NCI-H1694 treated with DMSO at 0.1 percent for 48 hours (cell line): ENCODE data around the gene C3orf52.

Experiments
- DNase-seq: peaks from one replicate; lab custom pipeline; 2025; lab: John Stamatoyannopoulos, UW

Gene C3orf52

DNA sequence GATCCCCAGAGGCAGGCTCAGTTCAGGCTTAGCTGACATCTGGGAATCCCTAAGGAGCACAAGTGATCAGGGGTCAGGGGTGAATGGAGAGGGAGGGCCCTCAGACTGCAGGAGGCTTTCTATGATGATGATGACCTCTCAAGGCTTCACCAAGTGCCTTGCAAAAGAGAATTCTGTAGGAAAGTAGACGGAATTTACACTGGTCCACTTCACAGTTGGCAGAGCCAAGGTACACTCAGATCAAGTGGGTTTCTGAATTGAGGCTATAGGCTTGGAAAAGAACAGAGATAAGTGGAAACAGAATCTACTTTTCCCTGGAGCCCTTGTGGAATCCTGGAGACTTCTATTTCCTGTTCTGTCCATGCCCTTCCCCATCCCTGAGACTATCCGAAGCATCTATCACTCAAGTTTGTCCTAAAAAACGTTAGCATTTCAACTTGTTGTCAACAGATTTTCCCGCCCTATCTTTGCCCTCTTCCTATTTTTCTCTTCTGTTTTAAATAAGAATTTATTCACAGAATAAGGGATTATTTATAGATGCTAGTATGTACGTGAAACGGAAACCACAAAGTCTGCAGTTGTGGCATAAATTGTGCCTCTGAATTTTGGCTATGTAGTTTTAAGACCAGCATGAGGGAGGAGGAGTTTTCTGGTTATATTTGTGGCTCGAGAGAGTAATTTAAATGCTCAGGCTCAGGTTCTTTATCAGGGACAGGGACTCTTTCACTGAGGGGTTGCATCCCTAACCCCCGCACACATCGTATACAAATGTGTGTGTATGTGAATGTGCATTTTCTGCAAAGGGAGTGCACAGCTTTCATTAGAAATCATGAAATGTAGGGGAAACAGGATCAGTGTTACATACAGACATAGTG is 34.0 kb downstream of the C3orf52 start:
- DNase-seq: no peak

DNA sequence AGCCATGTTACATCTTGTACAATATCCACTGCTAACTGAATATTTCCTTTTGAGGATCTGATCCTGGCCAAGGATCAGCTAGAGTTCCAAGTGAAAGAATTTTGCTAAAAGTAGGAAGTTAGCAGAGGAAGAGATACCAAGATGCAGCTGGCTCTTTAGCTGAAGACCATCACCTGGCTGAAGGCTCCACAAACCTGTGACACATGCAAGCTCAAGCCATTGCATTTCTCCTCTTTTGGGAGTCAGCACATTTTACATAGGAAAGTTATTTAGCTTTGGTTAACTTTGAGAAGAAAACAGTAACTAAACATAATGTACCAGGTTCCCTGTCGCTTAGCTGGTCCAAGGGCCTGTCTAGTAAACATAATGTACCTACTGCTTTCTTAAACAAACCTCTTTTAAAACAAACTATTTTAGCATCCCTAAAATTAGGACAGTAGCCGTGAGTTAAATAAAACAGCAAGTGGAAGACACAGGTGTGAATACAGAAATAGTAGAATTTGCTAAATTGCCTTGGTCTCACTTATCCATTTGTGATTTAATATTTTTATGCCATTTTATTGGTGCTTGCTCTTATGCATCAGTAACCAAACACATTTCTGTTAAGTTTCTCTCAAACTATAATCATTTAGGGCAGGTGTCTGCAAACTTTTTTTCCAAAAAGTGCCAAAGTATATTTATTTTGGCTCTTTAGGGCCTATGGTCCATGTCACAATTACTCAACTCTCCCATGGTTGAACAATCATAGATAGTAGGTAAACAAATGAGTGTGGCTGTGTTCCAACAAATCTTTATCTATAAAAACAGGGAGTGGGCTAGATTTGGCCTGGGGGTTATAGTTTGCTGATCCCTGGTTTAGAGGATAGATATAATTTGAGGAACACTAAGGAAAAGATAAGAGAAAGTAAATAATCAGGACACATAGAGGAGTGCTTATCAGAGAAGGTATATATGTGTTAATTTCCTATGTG is 35.7 kb downstream of the C3orf52 start:
- DNase-seq: no peak

DNA sequence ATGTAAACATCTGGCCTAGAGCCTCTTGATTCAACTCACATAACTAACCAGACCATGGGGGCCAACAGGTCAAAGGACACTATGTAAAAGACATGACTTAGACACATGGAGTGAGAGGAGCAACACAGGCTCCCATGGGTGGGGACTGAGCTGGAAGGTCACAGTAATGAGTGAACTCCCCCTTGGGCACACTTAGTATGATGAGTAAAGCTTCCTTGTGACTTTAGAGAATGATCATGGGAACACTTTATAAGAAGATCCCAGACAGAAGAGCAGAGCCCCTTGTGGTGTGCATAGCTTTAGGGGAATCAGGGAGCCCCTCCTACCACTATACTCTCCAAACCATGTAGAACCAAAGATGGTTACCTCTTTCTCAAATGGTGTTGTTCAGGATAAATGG is 36.7 kb downstream of the C3orf52 start:
- DNase-seq: no peak

DNA sequence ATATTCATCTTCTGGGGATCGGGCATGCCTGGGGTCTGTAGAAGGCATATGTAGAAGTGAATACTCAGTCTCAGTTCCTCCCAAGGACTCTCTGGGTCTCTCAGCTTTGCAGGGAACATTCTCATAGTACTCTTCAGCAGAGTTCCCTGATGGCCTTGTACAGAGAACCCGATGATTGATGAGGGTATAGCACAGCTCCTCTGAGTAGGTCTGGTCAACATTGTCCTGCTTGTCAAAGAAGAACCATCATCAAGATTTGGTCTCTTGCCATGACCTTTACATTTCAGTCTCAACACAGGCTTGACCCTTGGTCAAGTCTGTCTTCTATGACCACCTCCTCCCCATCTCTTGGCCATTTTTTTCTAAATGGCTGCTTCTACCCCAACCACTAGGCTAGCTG is 37.4 kb downstream of the C3orf52 start:
- DNase-seq: no peak

DNA sequence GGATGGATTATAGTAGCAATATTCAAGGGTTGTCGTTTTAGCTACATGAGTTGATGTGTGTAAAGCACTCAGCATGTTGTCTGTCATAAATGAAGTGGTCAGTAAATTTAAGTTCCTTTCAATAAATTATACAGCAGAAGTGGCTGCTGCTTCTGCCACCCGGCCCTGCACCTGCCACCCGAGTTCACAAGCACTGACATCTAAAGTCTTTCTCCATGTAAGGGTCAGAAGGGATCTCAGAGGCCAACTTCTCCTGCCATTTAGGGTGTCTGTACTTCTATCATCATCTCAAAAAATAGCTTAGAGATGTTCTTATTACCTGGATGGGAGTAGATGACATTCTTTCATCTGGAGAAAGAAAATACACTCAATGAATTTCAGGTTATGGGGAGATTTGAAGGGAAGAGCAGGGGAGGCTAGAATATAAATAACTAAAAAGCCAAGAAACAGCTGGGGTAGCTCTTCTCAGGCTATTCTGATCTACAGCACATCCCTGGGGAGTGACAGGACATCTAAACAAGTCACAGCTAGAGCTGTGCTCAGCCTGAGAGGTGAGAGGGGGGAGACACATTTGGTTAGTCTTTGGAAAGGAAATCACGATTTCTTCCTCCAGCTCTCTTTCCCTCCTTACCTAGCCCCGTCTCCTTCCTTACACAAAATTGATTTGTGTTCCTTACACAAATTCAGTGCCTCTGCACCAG is 38.9 kb downstream of the C3orf52 start:
- no peak for DNase-seq

DNA sequence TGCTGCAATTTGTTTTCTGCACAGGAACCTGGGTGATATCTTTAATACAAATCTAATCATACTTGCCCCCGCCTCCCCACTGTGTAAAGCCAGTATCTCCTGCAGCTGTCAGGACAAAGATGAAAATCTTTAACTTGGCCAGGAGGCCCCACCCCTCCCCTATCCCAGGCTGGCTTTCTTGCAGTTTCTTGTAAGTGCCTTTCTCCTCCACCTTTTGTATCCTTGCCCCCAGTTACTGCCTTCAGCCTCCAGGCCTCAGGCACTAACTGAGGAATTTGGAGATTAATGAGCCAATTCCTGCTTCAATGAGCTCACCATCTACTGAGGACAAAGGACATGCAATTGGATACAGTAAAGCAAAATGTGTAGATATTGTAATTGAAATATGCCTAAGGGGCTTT is 40.3 kb downstream of the C3orf52 start:
- DNase-seq: no peak

DNA sequence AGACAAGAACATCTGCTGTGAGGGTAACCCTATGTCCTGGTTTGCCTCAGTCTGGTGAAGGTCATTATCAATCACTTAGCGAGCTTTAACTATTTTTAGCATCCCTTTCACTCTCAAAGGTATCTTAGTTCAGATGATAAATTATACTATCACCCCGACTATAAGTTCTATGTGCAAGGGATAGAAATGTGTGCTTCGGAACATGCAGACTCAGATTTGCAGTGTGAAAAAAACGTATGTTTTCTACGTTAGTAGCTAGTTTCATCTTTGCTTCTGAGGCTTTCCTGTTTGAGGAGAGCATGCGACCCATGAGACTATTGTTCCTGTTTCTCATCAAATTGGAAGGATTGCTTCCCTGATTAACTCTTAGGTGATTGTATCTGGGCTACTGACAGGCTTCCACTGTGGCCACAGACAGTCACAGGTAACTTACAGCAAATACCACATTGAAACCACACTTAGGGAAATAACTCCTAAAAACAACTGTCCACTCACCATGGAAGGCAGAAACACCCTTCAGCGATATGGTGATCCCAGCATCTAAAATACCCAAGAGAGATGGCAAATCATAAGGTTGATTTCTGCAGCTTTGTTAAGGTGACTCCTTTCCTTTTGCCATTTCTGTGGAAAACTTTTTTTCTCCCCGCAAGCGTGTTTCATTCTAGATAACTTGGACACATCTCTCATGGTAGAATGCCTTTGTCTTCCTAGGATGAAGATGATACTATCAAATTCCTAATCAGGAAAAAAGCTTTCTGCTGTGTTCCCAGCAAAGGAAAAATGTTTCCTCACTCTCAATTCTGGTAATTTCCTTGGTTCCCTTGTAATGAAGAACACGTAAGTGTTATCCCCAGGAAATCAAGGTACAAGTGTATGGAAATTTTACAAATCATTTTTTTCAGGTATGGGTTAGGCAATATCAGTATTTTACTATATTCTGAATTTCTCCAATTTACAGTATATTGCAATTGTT is 41.6 kb downstream of the C3orf52 start:
- no peak for DNase-seq

DNA sequence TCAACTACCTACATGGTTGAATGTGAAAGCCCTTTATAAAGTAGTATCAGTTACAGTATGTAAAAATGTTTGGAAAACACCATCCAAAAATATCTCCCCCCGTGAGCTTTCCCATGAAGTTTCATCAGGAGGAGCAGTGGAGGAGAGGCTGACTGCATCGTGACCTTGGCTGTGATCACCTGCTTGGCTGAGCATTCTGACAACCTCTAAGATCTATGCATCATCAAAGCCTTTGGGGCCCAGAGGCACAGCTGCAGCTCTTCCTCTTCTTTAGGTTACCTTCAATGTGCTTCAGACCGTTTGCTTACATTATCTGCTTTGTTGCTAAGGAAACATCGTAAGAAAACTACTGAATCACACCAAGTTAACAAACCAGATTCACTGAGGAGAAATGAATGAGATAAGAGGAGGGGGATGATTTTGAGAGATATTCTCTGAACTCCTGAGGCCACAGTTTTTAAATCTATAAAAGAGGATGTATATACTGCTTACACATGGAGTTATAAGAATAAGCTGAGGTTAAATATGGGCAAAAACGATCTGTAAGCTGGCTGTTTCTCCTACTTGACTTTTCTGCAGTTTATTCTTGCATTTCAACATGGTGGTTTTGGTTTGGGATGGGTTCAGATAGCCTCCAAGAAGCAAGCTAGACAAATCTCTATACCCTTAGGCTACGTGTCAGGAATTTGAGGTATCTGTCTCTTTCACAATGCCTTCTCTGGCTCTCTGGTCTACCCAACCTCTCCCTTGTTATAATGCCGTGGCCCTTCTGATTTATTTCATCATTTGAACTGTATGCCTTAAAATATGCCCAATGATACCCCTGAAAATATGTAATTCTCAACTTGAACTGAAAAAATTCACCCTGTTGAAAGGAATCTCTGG is 42.9 kb downstream of the C3orf52 start:
- DNase-seq: no peak

DNA sequence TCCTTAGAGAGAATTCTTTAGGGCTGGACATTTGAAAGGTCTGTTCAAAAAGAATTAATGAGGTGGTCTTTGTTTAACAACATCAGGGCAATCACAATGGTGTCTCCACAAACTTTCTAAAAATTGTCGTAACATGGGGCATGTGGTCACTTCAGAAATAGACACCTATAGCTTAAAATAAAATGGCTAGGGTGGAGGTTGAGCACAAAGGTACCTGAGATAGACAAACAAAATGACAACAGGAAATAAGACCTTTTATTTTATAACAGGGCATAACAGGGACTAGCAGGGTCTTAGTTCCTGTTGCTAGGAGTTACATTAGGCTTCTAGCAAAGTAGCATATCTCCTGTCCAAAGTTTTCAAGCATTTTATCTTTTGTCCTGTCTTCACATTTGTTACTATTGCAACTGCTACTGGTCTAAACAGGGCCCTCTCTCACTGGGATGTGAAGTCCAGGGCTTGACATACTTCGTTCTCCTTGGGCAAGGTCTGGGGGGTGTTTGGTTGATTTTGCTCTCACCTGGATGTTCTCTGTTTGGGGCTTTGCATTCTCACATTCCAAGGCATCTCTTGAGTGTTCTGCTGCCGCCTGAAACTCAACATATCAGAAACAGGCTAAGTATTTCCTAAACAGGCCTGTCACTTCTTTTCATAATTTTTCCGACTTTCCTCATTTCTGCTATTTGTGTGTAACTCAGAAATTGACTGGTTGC is 43.9 kb downstream of the C3orf52 start:
- no peak for DNase-seq

DNA sequence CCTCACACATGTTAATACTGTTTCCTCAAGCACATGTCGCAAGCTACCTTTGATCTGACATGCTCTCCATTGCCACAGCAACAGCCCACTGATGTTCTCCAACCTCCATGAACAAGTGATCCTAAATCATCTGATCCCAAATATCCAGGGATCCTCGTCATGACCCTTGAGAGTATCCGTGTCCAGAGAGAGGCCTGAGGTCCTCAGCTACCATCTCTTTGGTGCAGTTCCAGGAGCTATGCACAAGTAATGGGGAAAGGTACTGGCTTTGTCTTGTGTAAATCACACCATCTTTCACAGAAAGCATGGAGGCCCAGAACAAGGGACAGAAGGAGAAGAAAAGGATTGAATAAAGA is 44.4 kb downstream of the C3orf52 start:
- DNase-seq: no peak

DNA sequence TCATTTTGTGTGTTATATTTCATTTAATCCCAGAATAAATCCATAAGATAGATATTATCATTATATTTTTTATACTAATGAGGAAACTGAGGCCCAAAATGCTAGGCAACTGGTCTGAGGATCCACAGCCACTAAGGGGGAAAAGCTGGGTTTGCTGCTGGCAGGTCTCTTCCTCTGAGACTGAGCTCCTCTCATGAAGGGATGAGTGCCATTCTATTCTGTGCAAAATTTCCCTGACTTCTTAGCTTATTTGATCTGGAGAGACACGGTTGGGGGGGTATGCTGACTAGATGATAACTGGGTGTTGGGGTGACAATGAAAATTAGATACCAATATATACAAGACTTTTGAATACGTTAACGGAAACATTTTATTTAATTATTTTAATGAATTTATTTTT is 44.9 kb downstream of the C3orf52 start:
- DNase-seq: no peak

DNA sequence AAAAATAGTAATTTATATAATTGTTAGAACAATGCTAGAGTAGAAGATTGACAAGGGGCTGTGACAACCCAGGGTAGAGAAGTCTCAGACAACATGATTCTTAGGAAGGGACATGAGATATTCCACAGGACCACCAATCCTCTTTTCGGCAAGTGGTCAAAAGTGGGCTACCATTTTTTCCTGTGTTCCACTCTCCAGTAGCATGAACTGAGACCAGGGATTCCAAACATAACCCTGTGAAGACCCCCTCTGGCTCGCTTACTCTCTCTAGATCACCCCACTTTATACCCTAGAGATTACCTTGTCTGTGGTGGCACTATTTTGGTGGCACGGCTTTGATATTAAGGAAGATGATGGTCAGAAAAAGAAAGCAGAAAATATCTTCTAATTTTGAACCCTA is 45.9 kb downstream of the C3orf52 start:
- DNase-seq: no peak

DNA sequence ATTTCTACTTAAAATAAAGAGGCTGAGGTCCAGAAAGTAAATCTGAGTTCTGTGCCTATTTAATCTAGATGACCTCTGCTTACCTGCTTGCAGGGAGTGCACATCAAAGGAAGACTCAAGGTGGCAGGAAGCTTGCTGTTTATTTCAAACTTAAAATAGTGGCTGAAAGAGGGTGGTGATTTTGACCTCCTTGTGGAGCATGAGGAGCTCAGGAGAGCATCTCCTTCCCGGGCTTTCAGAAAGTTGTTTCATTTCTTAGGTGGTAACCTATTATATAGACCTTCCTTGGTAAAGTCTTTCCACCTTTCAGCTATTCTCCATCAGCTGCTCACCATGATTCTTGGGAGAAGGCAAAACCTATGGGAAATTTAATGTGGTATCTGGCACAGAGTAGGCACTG is 46.4 kb downstream of the C3orf52 start:
- DNase-seq: no peak

DNA sequence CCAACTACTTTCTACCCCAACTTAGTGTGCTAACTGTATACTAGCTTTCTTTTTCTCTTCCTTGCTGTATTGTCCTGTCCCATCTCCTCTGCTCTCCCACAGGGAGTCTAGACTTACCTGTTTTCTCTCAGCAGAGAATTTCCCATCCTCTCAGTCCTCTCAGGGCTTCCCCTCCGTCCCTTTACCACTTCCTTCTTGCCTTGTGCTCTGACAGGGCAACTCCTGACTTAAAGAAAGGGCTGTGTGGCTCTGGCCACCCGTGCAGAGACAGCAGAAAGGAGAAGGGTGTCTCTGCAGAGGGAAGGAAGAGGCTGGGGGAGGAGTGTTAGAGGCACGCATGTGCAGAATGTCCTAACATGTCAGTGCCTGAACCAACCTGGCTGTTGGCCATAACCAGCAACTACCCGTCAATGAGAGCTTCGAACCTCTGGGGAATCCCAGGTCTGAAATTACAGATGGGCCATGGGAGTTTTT is 46.8 kb downstream of the C3orf52 start, which contains the start of gene GCSAM:
Gene GCSAM, minus strand, starts transcription at position 274 of the 474 bp plus-strand sequence. Its CDS starts 128 bp downstream, at position 146.
- DNase-seq: no peak

DNA sequence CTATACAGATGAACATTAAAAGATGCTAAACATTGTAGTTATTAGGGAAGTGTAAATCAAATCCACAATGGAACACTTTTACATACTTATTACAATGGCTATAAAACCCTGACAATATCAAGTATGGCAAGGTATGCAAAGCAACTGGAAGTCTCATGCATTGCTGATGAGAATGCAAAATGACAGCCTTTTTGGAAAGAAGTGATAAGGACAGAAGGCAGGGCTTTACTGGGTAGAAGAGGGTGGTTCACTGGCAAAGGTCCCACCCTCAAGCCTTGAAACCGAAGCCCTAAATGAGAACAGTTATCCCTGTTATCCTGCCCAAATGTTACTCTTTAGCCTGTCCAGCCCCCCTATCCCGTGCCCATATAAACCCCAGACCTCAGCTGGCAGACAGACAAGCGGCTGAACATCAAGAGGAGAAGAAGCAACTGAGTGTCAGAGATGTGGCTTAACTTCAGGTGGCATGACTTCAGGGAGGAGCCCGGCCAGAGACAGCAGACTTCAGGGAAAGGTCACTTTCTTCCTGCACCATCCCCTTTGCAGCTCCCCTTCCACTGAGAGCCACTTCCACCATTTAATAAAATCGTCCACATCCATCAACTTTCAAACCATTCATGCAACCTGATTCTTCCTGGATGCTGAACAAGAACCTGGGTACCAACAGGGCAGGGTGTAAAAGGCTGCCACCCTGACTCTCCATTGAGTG is 47.6 kb downstream of the C3orf52 start:
- no peak for DNase-seq

DNA sequence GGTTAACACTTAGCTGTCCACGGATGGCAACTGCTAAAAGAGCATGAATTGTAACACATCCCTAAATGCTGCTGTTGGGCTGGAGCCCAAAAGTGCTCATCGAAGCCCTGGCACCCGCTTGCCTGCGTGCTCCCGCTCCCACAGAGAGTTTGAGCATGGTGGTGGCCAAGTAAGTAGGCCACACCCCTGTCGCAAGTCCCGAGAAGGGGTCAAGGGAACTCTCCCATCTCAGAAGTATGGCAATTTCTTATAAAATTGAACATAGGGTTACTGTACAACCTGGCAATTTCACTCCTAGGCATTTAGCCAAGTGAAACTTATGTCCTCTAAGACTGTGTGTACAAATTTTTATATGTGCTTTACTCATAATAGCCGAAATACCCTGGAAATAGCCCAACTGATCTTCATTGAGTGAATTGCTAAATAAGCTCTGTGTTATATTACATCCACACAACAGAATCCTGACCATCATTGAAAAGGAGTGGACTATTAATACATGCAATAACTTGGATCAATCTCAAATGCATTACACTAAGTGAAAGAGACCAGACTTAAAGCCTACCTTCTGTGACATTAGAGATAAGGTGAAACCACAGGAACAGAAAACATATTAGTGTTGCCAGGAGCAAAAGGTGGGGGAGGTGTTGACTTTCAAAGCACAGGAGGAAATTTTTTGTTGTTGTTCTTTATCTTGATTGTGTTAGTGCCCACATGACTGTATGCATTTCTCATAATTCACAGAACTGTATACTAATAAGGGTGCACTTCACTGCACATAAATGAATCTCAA is 48.3 kb downstream of the C3orf52 start:
- no peak for DNase-seq

DNA sequence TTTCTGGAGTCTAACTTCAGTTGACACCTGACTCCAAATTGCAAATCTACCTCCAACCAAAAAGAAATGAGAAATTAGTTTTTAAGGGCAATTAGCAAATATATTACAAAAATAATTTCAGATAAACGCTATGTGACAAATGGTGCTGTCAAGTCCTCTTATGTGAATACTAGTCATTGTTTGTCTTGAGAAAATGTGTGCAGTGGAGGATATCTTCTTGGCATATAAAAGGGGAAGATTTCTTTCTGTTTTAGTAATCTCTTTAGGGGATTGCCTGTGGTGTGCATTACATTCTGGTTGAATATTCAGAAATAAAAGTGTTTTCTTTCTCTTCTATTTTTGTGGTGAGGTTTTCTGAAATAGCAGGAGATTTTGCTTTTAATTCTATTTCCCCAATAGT is 49.9 kb downstream of the C3orf52 start:
- no peak for DNase-seq
